HG03457 (cell line): ENCODE results near the gene HMCN2.

ENCODE experiments used
- ATAC-seq: cut with Tn5 transposase; IDR thresholded peaks from one replicate; pipeline ENCODE4 v1.9.1; 2021; ENCODE audit warnings: moderate number of reproducible peaks; ENCODE audit not compliant: unreplicated experiment

HMCN2 gene

GRCh38 chr9:130305381-130305780, 39.8 kb downstream of the HMCN2 start:
- ATAC-seq: no peak

DNA sequence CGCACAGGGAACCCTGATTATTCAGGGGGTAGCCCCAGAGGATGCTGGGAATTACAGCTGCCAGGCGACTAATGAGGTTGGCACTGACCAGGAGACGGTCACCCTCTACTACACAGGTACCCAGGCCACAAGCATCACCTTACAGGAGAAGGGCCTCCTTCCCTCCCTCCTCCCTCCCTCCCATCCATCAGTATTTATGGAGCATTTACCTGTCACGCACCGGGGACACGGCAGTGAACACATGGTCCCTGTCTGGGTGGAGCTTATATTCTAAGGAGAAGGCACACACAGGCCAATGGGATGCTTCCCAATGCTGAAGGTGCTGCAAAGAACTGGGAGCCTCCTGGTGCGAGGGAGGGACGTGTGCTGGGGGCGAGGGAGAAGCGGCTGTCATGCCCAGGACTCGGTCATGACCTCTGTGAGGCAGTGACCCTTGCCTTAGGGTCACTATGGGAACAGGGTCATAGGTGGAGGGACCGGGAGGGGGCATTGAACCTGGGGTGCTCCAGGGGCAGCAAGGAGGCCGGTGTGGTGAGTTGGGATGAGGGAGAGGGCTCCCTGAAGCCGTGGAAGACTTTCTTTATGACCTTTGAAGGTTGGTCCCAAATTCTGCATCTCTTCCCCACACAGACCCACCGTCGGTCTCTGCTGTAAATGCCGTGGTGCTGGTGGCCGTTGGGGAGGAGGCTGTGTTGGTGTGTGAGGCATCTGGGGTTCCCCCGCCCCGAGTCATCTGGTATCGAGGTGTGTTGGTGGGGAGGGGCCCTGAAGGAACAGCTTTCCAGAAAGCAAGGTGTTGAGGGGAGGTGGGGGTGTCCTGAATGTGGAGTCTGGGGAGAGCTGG, 41.5 kb downstream of the HMCN2 start:
- no peak for ATAC-seq

DNA sequence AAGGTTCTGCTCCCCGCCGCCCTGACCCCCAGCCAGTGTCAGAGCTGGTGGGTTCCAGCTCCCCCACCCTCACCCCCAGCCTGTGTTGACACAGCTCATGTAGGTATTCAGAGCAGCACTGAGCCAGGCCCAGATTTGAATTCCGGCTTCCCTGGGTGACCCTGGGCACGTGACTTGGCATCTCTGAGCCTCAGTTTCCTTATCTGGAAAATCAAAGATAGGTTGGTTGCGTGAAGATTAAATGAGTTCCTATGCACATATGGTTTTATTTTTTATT, 42.0 kb downstream of the HMCN2 start:
- no peak for ATAC-seq

- ATAC-seq: no peak
These were observed 42.6 kb downstream of the HMCN2 start for GRCh38 chr9:130308081-130308571.

GRCh38 chr9:130309689-130310455, 44.3 kb downstream of the HMCN2 start:
- ATAC-seq: no peak

- no peak for ATAC-seq
These were observed 44.9 kb downstream of the HMCN2 start for GRCh38 chr9:130310456-130310855.

DNA sequence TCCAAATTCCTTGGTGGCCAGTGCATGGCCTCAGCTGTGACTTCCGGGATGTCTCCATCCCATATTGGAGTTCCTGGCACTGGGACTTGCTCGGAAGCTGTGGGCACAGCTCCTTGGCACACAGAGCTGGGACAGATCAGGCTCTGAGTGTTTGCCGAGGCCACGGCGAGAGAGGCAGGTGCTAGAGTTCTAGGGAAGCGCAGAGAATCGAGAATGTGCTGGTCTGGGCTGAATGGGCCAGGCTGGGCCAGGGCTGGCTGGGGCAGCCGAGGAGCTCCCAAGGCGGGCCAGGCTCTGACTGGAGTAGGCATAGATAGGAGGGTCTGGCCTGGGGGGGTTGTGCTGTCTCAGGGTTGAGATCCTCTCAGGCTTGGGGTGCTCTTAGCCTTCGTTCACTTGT, 45.4 kb downstream of the HMCN2 start:
- no peak for ATAC-seq

GRCh38 chr9:130311408-130312140, 46.0 kb downstream of the HMCN2 start:
- no peak for ATAC-seq

DNA sequence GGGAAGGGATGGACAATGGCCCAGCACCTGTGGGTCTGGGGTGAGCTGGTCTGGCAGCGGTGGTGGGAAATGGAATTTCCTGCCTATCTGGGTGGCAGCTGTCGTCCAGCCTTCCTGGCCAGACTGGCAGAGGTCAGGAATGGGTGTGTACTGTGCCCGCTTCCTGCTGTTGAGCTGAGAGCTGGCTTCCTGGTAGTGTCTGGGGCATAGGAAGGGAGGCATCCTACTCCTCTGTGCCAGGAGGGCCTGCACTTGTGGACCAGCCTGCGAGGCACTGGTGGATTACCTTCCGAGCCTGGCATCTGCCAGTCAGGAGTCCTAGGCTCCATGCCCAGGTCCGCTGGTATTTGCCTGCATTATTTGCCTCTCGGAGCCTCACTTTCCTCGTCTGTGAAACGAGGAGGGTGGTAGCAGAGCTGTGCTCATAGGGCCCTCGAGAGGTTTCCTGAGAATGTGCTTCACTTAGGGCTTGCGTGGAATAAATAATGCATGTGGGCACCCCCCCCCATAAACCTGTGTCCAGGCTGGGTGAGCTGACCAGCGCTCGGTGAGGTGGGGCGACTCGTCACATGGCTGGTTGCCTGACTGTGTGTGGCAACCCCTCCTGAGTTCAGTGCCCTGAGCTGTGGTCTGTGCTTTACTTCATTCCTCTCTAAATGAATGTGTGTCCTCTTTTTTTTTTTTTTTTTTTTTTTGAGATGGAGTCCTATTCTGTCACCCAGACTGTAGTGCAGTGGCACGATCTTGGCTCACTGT, 47.7 kb downstream of the HMCN2 start:
- ATAC-seq: no peak

- no peak for ATAC-seq
These were observed 50.1 kb downstream of the HMCN2 start for GRCh38 chr9:130315446-130316226.

GRCh38 chr9:130316430-130316829, 50.9 kb downstream of the HMCN2 start:
- ATAC-seq: no peak

DNA sequence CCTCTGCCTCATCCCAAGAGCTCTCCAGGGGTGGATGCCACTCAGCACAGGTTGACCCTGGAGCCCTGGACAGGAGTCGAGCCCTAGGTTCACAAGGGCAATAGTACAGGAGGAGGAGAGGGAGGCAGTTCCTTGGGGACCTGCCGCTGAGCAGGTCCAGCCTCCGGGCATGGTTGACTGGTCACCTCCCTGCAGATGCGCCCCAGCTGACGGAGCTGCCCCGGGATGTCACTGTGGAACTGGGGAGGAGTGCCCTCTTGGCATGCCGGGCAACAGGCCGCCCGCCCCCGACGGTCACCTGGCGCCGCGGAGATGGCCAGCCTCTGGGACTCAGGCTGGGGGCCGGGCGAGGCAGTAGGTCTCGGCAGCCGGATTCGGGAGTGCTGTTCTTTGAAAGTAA, 53.7 kb downstream of the HMCN2 start:
- ATAC-seq: no peak

- ATAC-seq: no peak
These were observed 54.6 kb downstream of the HMCN2 start for GRCh38 chr9:130319944-130320712.

DNA sequence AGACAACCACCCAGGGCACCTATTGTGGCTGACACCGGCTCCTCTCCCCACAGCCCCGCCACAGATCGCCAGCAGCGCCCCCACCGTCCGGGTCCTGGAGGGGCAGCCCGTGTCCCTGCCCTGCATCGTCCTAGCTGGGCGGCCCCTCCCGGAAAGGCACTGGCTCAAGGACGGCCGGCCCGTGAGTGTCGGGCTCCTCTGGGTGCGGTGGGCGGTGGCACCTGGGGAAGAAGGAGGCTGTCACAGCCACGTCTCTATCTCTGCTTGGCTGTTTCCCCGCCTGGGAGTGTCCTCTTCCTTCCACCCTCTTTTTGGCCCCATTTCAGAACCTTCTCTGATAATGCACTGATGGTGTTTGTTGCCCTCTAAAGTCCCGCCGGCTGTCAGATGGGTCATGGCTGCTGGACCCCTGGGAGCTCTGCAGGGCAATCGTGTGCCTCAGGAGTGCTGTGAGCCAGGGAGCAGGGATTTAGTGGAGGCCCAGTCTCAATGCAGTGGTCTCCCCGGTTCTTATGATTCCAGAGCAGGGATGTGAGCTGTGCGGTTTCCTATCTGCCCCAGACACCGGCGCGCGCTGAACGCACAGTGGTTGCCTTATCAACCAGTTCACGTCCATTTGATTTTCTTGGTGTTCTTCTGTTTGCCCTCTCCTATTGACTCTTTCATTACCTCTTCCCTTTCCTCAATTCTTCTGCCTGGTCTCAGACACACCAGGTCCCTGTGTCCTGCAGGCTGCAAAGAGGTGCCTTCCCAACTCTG, 55.3 kb downstream of the HMCN2 start:
- no peak for ATAC-seq

GRCh38 chr9:130321539-130321938, 56.0 kb downstream of the HMCN2 start:
- no peak for ATAC-seq

- no peak for ATAC-seq
These were observed 57.6 kb downstream of the HMCN2 start for GRCh38 chr9:130323051-130323745.

DNA sequence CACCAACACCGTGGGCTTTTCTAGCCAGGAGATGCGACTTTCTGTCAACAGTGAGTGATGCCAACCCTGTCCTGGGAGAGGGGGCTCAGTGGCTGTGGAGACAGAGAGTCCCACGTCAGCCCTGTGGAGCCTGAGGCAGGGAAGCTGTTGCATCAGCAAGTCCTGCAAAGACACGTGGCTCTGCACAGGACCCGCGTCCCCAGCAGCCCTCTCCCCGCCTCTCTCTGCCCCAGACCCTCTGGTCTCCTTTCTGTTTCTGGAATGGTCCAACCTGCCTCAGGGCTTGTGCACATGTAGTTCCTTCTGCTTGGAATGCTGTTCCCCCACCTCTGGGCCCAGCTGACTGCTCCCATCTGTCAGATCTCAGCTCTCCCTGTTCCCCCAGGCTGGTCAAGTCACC, 60.4 kb downstream of the HMCN2 start:
- no peak for ATAC-seq
